SKM-1 (cell line): ENCODE data around the gene FBXL22.
"Not testable (repeated sequence)": the region's sequence is repeated elsewhere in the genome, so short reads cannot be mapped to it uniquely, and the experiment has no call there.

ENCODE experiments used
- DNase-seq: peaks from one replicate; lab custom pipeline; 2025; ENCODE audit not compliant: unreplicated experiment; lab: John Stamatoyannopoulos, UW

FBXL22 gene

GRCh38 chr15:63611177-63611576 is 14.0 kb downstream of the FBXL22 start:
- no peak for DNase-seq

GRCh38 chr15:63612300-63612699 is 15.1 kb downstream of the FBXL22 start:
- no peak for DNase-seq

- DNase-seq = no peak
These were observed 18.7 kb downstream of the FBXL22 start for GRCh38 chr15:63615935-63616334.

GRCh38 chr15:63617147-63617546 is 20.0 kb downstream of the FBXL22 start:
- DNase-seq = not testable (repeated sequence)

GRCh38 chr15:63617627-63618026 is 20.4 kb downstream of the FBXL22 start:
- DNase-seq = not testable (repeated sequence)

- DNase-seq = not testable (repeated sequence)
These were observed 23.6 kb downstream of the FBXL22 start for GRCh38 chr15:63620760-63621159.

GRCh38 chr15:63623232-63623969 is 26.2 kb downstream of the FBXL22 start:
- DNase-seq = no peak

GRCh38 chr15:63626955-63627354 is 29.8 kb downstream of the FBXL22 start:
- no peak for DNase-seq

- DNase-seq = no peak
These were observed 31.1 kb downstream of the FBXL22 start for GRCh38 chr15:63628123-63628822.

GRCh38 chr15:63630036-63630751 is 33.0 kb downstream of the FBXL22 start:
- DNase-seq = no peak

GRCh38 chr15:63633312-63633711 is 36.1 kb downstream of the FBXL22 start:
- no peak for DNase-seq

- DNase-seq = no peak
These were observed 37.0 kb downstream of the FBXL22 start for GRCh38 chr15:63634154-63634553.

- DNase-seq = no peak
These were observed 39.4 kb downstream of the FBXL22 start for GRCh38 chr15:63636518-63637061.

- DNase-seq = no peak
These were observed 41.7 kb downstream of the FBXL22 start for GRCh38 chr15:63638839-63639238.

GRCh38 chr15:63640146-63640545 is 43.0 kb downstream of the FBXL22 start:
- DNase-seq = no peak
